ENCODE measurements around the gene CAMK2B. TPM values are rescaled to one million over a fixed set of nuclear protein-coding genes. Genes with fewer than 3 reads are reported as not detected.

The CAMK2B gene
- total RNA-seq, 1 experiment from 2014 or later = not detected

- H4K20me1 ChIP-seq (ENCODE audit: insufficient read depth, low read depth, low read length) = no peaks in the 10 kb centered on the region
- H3K4me1 ChIP-seq (ENCODE audit: low read length) = peaks cover 7% of the 10 kb centered on the region
- H3K9ac ChIP-seq (ENCODE audit: low read length) = no peak overlapping the region
- no peaks in the 10 kb centered on the region for H3K9me2 ChIP-seq (replicated peaks; ENCODE audit: insufficient read depth, low read length)
- no peaks in the 10 kb centered on the region for H3K27me3 ChIP-seq (ENCODE audit: low read length)
- DNase-seq = no peak
- no peaks in the 10 kb centered on the region for H3K36me3 ChIP-seq (ENCODE audit: insufficient read depth, low read length)
- no peak overlapping the region for H3K4me3 ChIP-seq (ENCODE audit: low read length)
- no peak overlapping the region for H3K4me2 ChIP-seq (ENCODE audit: low read depth, low read length, poor library complexity, severe bottlenecking)
- H2AFZ ChIP-seq (ENCODE audit: low read length) = no peak overlapping the region
- no peaks in the 10 kb centered on the region for H3K9me3 ChIP-seq (ENCODE audit: low read length)
- H3K27ac ChIP-seq (ENCODE audit: low read length) = no peak overlapping the region
- no peaks in the 10 kb centered on the region for H3K79me2 ChIP-seq (ENCODE audit: low read length)
Observed at GRCh38 chr7:44222776-44223261, 102.6 kb downstream of the CAMK2B start.

GRCh38 chr7:44222074-44222473, 103.3 kb downstream of the CAMK2B start:
- Histone ChIP-seq H3K36me3 (ENCODE audit: insufficient read depth, low read length) (no peaks in the 10 kb centered on the region), H3K79me2 (ENCODE audit: low read length) (no peaks in the 10 kb centered on the region), H4K20me1 (ENCODE audit: insufficient read depth, low read depth, low read length) (no peaks in the 10 kb centered on the region), H3K4me3 (ENCODE audit: low read length) (no peak overlapping the region), H3K9me3 (ENCODE audit: low read length) (no peaks in the 10 kb centered on the region), H3K9ac (ENCODE audit: low read length) (no peak overlapping the region), H3K4me2 (ENCODE audit: low read depth, low read length, poor library complexity, severe bottlenecking) (no peak overlapping the region), H3K27me3 (ENCODE audit: low read length) (no peaks in the 10 kb centered on the region), H3K9me2 (replicated peaks; ENCODE audit: insufficient read depth, low read length) (no peaks in the 10 kb centered on the region), H2AFZ (ENCODE audit: low read length) (no peak overlapping the region), H3K4me1 (ENCODE audit: low read length) (peaks cover 7% of the 10 kb centered on the region), H3K27ac (ENCODE audit: low read length) (no peak overlapping the region)
- DNase-seq = no peak

- no peak overlapping the region for H3K4me2 ChIP-seq (ENCODE audit: low read depth, low read length, poor library complexity, severe bottlenecking)
Observed at GRCh38 chr7:44221231-44221791, 104.1 kb downstream of the CAMK2B start.

GRCh38 chr7:44220358-44221112, 104.9 kb downstream of the CAMK2B start:
- H3K4me1 ChIP-seq (ENCODE audit: low read length) = peaks cover 7% of the 10 kb centered on the region
- DNase-seq = no peak
- H3K27me3 ChIP-seq (ENCODE audit: low read length) = no peaks in the 10 kb centered on the region
- no peaks in the 10 kb centered on the region for H3K9me3 ChIP-seq (ENCODE audit: low read length)
- H3K9ac ChIP-seq (ENCODE audit: low read length) = no peak overlapping the region
- H3K27ac ChIP-seq (ENCODE audit: low read length) = no peak overlapping the region
- no peak overlapping the region for H3K4me3 ChIP-seq (ENCODE audit: low read length)
- no peaks in the 10 kb centered on the region for H3K36me3 ChIP-seq (ENCODE audit: insufficient read depth, low read length)
- H4K20me1 ChIP-seq (ENCODE audit: insufficient read depth, low read depth, low read length) = no peaks in the 10 kb centered on the region
- H3K79me2 ChIP-seq (ENCODE audit: low read length) = no peaks in the 10 kb centered on the region
- H3K9me2 ChIP-seq (replicated peaks; ENCODE audit: insufficient read depth, low read length) = no peaks in the 10 kb centered on the region
- no peak overlapping the region for H3K4me2 ChIP-seq (ENCODE audit: low read depth, low read length, poor library complexity, severe bottlenecking)
- no peak overlapping the region for H2AFZ ChIP-seq (ENCODE audit: low read length)

More at GRCh38 chr7:44221231-44221791, 104.1 kb downstream of the CAMK2B start:
- Histone ChIP-seq H3K27ac (ENCODE audit: low read length) (no peak overlapping the region), H3K9ac (ENCODE audit: low read length) (no peak overlapping the region), H3K9me2 (replicated peaks; ENCODE audit: insufficient read depth, low read length) (no peaks in the 10 kb centered on the region), H3K4me1 (ENCODE audit: low read length) (peaks cover 7% of the 10 kb centered on the region), H4K20me1 (ENCODE audit: insufficient read depth, low read depth, low read length) (no peaks in the 10 kb centered on the region), H3K36me3 (ENCODE audit: insufficient read depth, low read length) (no peaks in the 10 kb centered on the region), H2AFZ (ENCODE audit: low read length) (no peak overlapping the region), H3K4me3 (ENCODE audit: low read length) (no peak overlapping the region), H3K79me2 (ENCODE audit: low read length) (no peaks in the 10 kb centered on the region), H3K27me3 (ENCODE audit: low read length) (no peaks in the 10 kb centered on the region), H3K9me3 (ENCODE audit: low read length) (no peaks in the 10 kb centered on the region)
- no peak for DNase-seq

GRCh38 chr7:44220046-44220357, 105.4 kb downstream of the CAMK2B start:
- H3K27me3 ChIP-seq (ENCODE audit: low read length) = no peaks in the 10 kb centered on the region
- H3K9me2 ChIP-seq (replicated peaks; ENCODE audit: insufficient read depth, low read length) = no peaks in the 10 kb centered on the region
- no peak overlapping the region for H3K27ac ChIP-seq (ENCODE audit: low read length)
- no peak for DNase-seq
- no peaks in the 10 kb centered on the region for H3K9me3 ChIP-seq (ENCODE audit: low read length)
- H3K4me1 ChIP-seq (ENCODE audit: low read length) = peaks cover 7% of the 10 kb centered on the region
- H3K79me2 ChIP-seq (ENCODE audit: low read length) = no peaks in the 10 kb centered on the region
- no peaks in the 10 kb centered on the region for H3K36me3 ChIP-seq (ENCODE audit: insufficient read depth, low read length)
- no peaks in the 10 kb centered on the region for H4K20me1 ChIP-seq (ENCODE audit: insufficient read depth, low read depth, low read length)
- no peak overlapping the region for H2AFZ ChIP-seq (ENCODE audit: low read length)
- H3K9ac ChIP-seq (ENCODE audit: low read length) = no peak overlapping the region
- no peak overlapping the region for H3K4me2 ChIP-seq (ENCODE audit: low read depth, low read length, poor library complexity, severe bottlenecking)
- H3K4me3 ChIP-seq (ENCODE audit: low read length) = no peak overlapping the region

- no peak for DNase-seq
Observed at GRCh38 chr7:44219371-44220045, 105.9 kb downstream of the CAMK2B start.

GRCh38 chr7:44218418-44219201, 106.8 kb downstream of the CAMK2B start:
- H2AFZ ChIP-seq (ENCODE audit: low read length) = no peak overlapping the region
- no peak overlapping the region for H3K27ac ChIP-seq (ENCODE audit: low read length)
- H4K20me1 ChIP-seq (ENCODE audit: insufficient read depth, low read depth, low read length) = no peaks in the 10 kb centered on the region
- H3K4me2 ChIP-seq (ENCODE audit: low read depth, low read length, poor library complexity, severe bottlenecking) = no peak overlapping the region
- peak; percentile 56 for DNase-seq
- peaks cover 17% of the 10 kb centered on the region for H3K4me1 ChIP-seq (ENCODE audit: low read length)
- H3K36me3 ChIP-seq (ENCODE audit: insufficient read depth, low read length) = peaks cover 3% of the 10 kb centered on the region; the same call in 1 of the 2 replicates
- no peaks in the 10 kb centered on the region for H3K79me2 ChIP-seq (ENCODE audit: low read length)
- no peaks in the 10 kb centered on the region for H3K9me2 ChIP-seq (replicated peaks; ENCODE audit: insufficient read depth, low read length)
- no peak overlapping the region for H3K9ac ChIP-seq (ENCODE audit: low read length)
- no peaks in the 10 kb centered on the region for H3K9me3 ChIP-seq (ENCODE audit: low read length)
- no peaks in the 10 kb centered on the region for H3K27me3 ChIP-seq (ENCODE audit: low read length)
- H3K4me3 ChIP-seq (ENCODE audit: low read length) = no peak overlapping the region

More at GRCh38 chr7:44219371-44220045, 105.9 kb downstream of the CAMK2B start:
- Histone ChIP-seq H3K79me2 (ENCODE audit: low read length) (no peaks in the 10 kb centered on the region), H4K20me1 (ENCODE audit: insufficient read depth, low read depth, low read length) (no peaks in the 10 kb centered on the region), H3K4me1 (ENCODE audit: low read length) (peaks cover 8% of the 10 kb centered on the region), H3K4me3 (ENCODE audit: low read length) (no peak overlapping the region), H3K27me3 (ENCODE audit: low read length) (no peaks in the 10 kb centered on the region), H3K36me3 (ENCODE audit: insufficient read depth, low read length) (peaks cover 3% of the 10 kb centered on the region; the same call in 1 of the 2 replicates), H2AFZ (ENCODE audit: low read length) (no peak overlapping the region), H3K9ac (ENCODE audit: low read length) (no peak overlapping the region), H3K4me2 (ENCODE audit: low read depth, low read length, poor library complexity, severe bottlenecking) (no peak overlapping the region), H3K9me3 (ENCODE audit: low read length) (no peaks in the 10 kb centered on the region), H3K9me2 (replicated peaks; ENCODE audit: insufficient read depth, low read length) (no peaks in the 10 kb centered on the region), H3K27ac (ENCODE audit: low read length) (no peak overlapping the region)
